LNCaP clone FGC (cell line): ENCODE data around the gene PRMT7.

Experiments used
- DNase-seq: peaks from one replicate; pipeline ENCODE4 v3.0.0-alpha.2; 2011; ENCODE audit warnings: low read depth
- H3K4me3 ChIP-seq: 2 replicates; pipeline ENCODE4 v1.5.1; 2011; ENCODE audit warnings: mild to moderate bottlenecking, low read depth, low read length, control low read depth
- CTCF ChIP-seq: IDR thresholded peaks from 2 replicates; pipeline ENCODE4 v1.5.1; 2012; ENCODE audit warnings: mild to moderate bottlenecking; ENCODE audit not compliant: control insufficient read depth, insufficient read depth; ENCODE audit errors: extremely low read depth

Gene PRMT7

GRCh38 chr16:68359398-68360191, 48.8 kb downstream of the PRMT7 start:
- H3K4me3 ChIP-seq: no peak overlapping the region
- no peak for DNase-seq
- TF ChIP-seq CTCF: no peak

GRCh38 chr16:68360547-68360946, 49.7 kb downstream of the PRMT7 start:
- DNase-seq: no peak
- TF ChIP-seq CTCF: no peak

GRCh38 chr16:68360956-68361355, 50.1 kb downstream of the PRMT7 start:
- DNase-seq: no peak
- no peak for TF ChIP-seq CTCF
- H3K4me3 ChIP-seq: no peak overlapping the region

More at GRCh38 chr16:68360547-68360946, 49.7 kb downstream of the PRMT7 start:
- no peak overlapping the region for H3K4me3 ChIP-seq

GRCh38 chr16:68361485-68361884, 50.7 kb downstream of the PRMT7 start:
- no peak overlapping the region for H3K4me3 ChIP-seq
- no peak for DNase-seq
- no peak for TF ChIP-seq CTCF

GRCh38 chr16:68362262-68362913, 51.6 kb downstream of the PRMT7 start:
- no peak for DNase-seq
- H3K4me3 ChIP-seq: no peak overlapping the region
- TF ChIP-seq CTCF: no peak

- DNase-seq: no peak
- no peak for TF ChIP-seq CTCF
- H3K4me3 ChIP-seq: no peak overlapping the region
Observed at GRCh38 chr16:68362947-68363657, 52.3 kb downstream of the PRMT7 start.
